ENCODE measurements around the gene MRGPRD. TPM values are rescaled to one million over a fixed set of nuclear protein-coding genes. Genes with fewer than 3 reads are reported as not detected.

Gene MRGPRD
- total and polyA plus RNA-seq, 8 donors: 0.92 TPM; not detected in 7

- peaks cover 57 to 98% (median 97%) of the 10 kb centered on the region in 4 donors for H3K36me3 ChIP-seq
- WGBS, 5 donors: 91 to 97% (median 95%) methylated on average over 29 of the region's 29 CpGs
- no peak for DNase-seq
- no peaks in the 10 kb centered on the region for H3K27me3 ChIP-seq
- no peak overlapping the region for H3K4me3 ChIP-seq
- TF ChIP-seq POLR2AphosphoS5 (IDR thresholded peaks at IDR 0.05) (no peak), POLR2A (IDR thresholded peaks at IDR 0.05) (no peak), EP300 (IDR thresholded peaks at IDR 0.05) (no peak)
- TF ChIP-seq, protein P1, sequence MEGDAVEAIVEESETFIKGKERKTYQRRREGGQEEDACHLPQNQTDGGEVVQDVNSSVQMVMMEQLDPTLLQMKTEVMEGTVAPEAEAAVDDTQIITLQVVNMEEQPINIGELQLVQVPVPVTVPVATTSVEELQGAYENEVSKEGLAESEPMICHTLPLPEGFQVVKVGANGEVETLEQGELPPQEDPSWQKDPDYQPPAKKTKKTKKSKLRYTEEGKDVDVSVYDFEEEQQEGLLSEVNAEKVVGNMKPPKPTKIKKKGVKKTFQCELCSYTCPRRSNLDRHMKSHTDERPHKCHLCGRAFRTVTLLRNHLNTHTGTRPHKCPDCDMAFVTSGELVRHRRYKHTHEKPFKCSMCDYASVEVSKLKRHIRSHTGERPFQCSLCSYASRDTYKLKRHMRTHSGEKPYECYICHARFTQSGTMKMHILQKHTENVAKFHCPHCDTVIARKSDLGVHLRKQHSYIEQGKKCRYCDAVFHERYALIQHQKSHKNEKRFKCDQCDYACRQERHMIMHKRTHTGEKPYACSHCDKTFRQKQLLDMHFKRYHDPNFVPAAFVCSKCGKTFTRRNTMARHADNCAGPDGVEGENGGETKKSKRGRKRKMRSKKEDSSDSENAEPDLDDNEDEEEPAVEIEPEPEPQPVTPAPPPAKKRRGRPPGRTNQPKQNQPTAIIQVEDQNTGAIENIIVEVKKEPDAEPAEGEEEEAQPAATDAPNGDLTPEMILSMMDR (IDR thresholded peaks at IDR 0.05): no peak
- H3K9me3 ChIP-seq: no peaks in the 10 kb centered on the region
- peak overlapping the region in 1 of 5 donors; percentile 79 for H3K27ac ChIP-seq
- intact Hi-C loops (cut with DNase I; ENCODE audit: low total_unique reads): no loop called here
- H3K4me1 ChIP-seq: peaks cover 0 to 11% (median 0%) of the 10 kb centered on the region in 4 donors
Observed at GRCh38 chr11:68935516-68936357, 45.0 kb downstream of the MRGPRD start.

DNA sequence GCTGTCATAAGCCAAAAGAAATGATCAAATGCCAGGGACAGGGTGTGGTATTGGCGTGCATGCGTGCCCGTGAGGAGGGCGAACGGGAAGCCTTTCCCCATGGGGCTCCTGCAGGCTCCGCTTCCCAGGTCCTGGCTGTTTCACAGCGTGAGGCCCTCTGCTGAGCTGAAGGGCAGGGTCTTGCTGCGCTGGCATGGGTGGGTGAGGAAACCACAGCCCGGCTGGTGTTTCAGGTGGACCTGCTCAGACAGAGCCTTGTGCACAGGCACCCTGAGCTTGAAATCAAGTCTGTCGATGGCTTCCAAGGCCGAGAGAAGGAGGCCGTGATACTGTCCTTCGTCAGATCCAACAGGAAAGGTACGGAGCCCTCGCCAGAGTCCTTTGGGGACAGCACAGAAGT is 45.7 kb downstream of the MRGPRD start:
- WGBS, 5 donors: 94 to 97% (median 96%) methylated on average over 13 to 15 of the region's 15 CpGs
- intact Hi-C loops (cut with DNase I; ENCODE audit: low total_unique reads): no loop called here
- no peak overlapping the region for H3K4me3 ChIP-seq

GRCh38 chr11:68934666-68935065 is 46.1 kb downstream of the MRGPRD start:
- Histone ChIP-seq H3K9me3 (no peaks in the 10 kb centered on the region), H3K27ac (peak overlapping the region in 2 of 5 donors; percentile 65 to 79), H3K36me3 (peaks cover 65 to 98% (median 97%) of the 10 kb centered on the region in 4 donors), H3K4me1 (peaks cover 0 to 7% (median 0%) of the 10 kb centered on the region in 4 donors), H3K4me3 (no peak overlapping the region), H3K27me3 (no peaks in the 10 kb centered on the region)
- intact Hi-C loops (cut with DNase I; ENCODE audit: low total_unique reads): no loop called here
- TF ChIP-seq, protein P1 (IDR thresholded peaks at IDR 0.05): no peak
- no peak for TF ChIP-seq EP300 (IDR thresholded peaks at IDR 0.05)
- TF ChIP-seq POLR2AphosphoS5 (IDR thresholded peaks at IDR 0.05): no peak
- TF ChIP-seq POLR2A (IDR thresholded peaks at IDR 0.05): no peak
- WGBS, 5 donors: 92 to 97% (median 96%) methylated on average over 13 of the region's 13 CpGs
- DNase-seq: no peak

More for the DNA sequence above, 45.7 kb downstream of the MRGPRD start:
- peak overlapping the region in 2 of 5 donors; percentile 65 to 79 for H3K27ac ChIP-seq
- TF ChIP-seq POLR2AphosphoS5 (IDR thresholded peaks at IDR 0.05) (no peak), POLR2A (IDR thresholded peaks at IDR 0.05) (no peak)
- TF ChIP-seq, protein P1 (IDR thresholded peaks at IDR 0.05): no peak
- no peak for DNase-seq
- H3K27me3 ChIP-seq: no peaks in the 10 kb centered on the region
- H3K9me3 ChIP-seq: no peaks in the 10 kb centered on the region
- H3K36me3 ChIP-seq: peaks cover 63 to 98% (median 97%) of the 10 kb centered on the region in 4 donors
- H3K4me1 ChIP-seq: peaks cover 0 to 10% (median 0%) of the 10 kb centered on the region in 4 donors

- Histone ChIP-seq H3K27me3 (no peaks in the 10 kb centered on the region), H3K36me3 (peaks cover 65 to 98% (median 97%) of the 10 kb centered on the region in 4 donors)
Observed at GRCh38 chr11:68934321-68934645, 46.5 kb downstream of the MRGPRD start.

More at GRCh38 chr11:68934321-68934645, 46.5 kb downstream of the MRGPRD start:
- TF ChIP-seq POLR2A (IDR thresholded peaks at IDR 0.05) (no peak), EP300 (IDR thresholded peaks at IDR 0.05) (no peak), POLR2AphosphoS5 (IDR thresholded peaks at IDR 0.05) (no peak)
- TF ChIP-seq, protein P1 (IDR thresholded peaks at IDR 0.05): no peak
- 91 to 94% (median 92%) methylated on average over 12 of the region's 12 CpGs for WGBS, 5 donors
- intact Hi-C loops (cut with DNase I; ENCODE audit: low total_unique reads): no loop called here
- peaks cover 0 to 10% (median under 1%) of the 10 kb centered on the region in 4 donors for H3K4me1 ChIP-seq
- H3K4me3 ChIP-seq: no peak overlapping the region
- H3K9me3 ChIP-seq: no peaks in the 10 kb centered on the region
- no peak for DNase-seq
- peak overlapping the region in 2 of 5 donors; percentile 65 to 79 for H3K27ac ChIP-seq

Measured in stomach (tissue), 9 donors.